Hepatocyte (in vitro differentiated cells): ENCODE measurements around the gene ARHGEF12. TPM values are rescaled to one million over a fixed set of nuclear protein-coding genes. Genes with fewer than 3 reads are reported as not detected.

Source experiments
- DNase-seq: peaks from one replicate; pipeline ENCODE4 v3.0.0-alpha.2; 2016; ENCODE audit warnings: low spot score
- H2AFZ ChIP-seq: fragments of 200-600 bp; sonication (generic); 2 replicates; pipeline ENCODE4 v1.6.0; 2016; ENCODE audit warnings: antibody characterized with exemption, mild to moderate bottlenecking
- H3K27ac ChIP-seq: fragments of 200-600 bp; sonication (generic); 2 replicates; pipeline ENCODE4 v1.5.1; 2016; ENCODE audit warnings: mild to moderate bottlenecking
- H3K27me3 ChIP-seq: fragments of 200-600 bp; sonication (generic); 2 replicates; pipeline ENCODE4 v1.6.1; 2016
- H3K36me3 ChIP-seq: fragments of 200-600 bp; sonication (generic); replicated peaks from 2 replicates; pipeline ENCODE4 v1.5.1; 2016; ENCODE audit warnings: low read depth; ENCODE audit not compliant: insufficient read depth
- H3K4me1 ChIP-seq: fragments of 200-600 bp; sonication (generic); 2 replicates; pipeline ENCODE4 v1.5.1; 2016; ENCODE audit warnings: mild to moderate bottlenecking, moderate library complexity; ENCODE audit not compliant: insufficient read depth
- H3K4me2 ChIP-seq: fragments of 200-600 bp; sonication (generic); 2 replicates; pipeline ENCODE4 v1.6.0; 2016
- H3K4me3 ChIP-seq: fragments of 200-600 bp; sonication (generic); 2 replicates; pipeline ENCODE4 v1.5.1; 2016; ENCODE audit warnings: mild to moderate bottlenecking
- H3K79me2 ChIP-seq: fragments of 200-600 bp; sonication (generic); 2 replicates; pipeline ENCODE4 v1.6.0; 2017; ENCODE audit warnings: mild to moderate bottlenecking
- H3K9me2 ChIP-seq: fragments of 200-600 bp; sonication (generic); replicated peaks from 2 replicates; pipeline ENCODE4 v1.6.0; 2017; ENCODE audit warnings: mild to moderate bottlenecking; ENCODE audit not compliant: insufficient read depth
- H3K9me3 ChIP-seq: fragments of 200-600 bp; sonication (generic); 2 replicates; pipeline ENCODE4 v1.5.1; 2016; ENCODE audit warnings: low read depth, mild to moderate bottlenecking
- H4K20me1 ChIP-seq: fragments of 200-600 bp; sonication (generic); 2 replicates; pipeline ENCODE4 v1.6.0; 2016; ENCODE audit warnings: mild to moderate bottlenecking; ENCODE audit not compliant: insufficient read depth, poor library complexity, severe bottlenecking
- CTCF ChIP-seq: fragments of 200-600 bp; sonication (generic); IDR thresholded peaks from 2 replicates; pipeline ENCODE4 v1.5.1; 2016; ENCODE audit warnings: antibody characterized with exemption, mild to moderate bottlenecking; ENCODE audit not compliant: poor library complexity
- EZH2 ChIP-seq: fragments of 200-600 bp; sonication (generic); IDR thresholded peaks from 2 replicates; pipeline ENCODE4 v1.6.1; 2016; ENCODE audit warnings: antibody characterized with exemption, mild to moderate bottlenecking, borderline replicate concordance
- EZH2phosphoT487 ChIP-seq: fragments of 200-600 bp; sonication (generic); IDR thresholded peaks from one replicate; pipeline ENCODE4 v1.6.1; 2018; ENCODE audit warnings: antibody characterized with exemption, mild to moderate bottlenecking, low read depth, moderate library complexity; ENCODE audit not compliant: unreplicated experiment, severe bottlenecking
- WGBS: methylation state at CpG from one replicate; pipeline ENCODE4 v1.1.6; 2016; ENCODE audit warnings: low lambda C conversion rate; ENCODE audit errors: missing lambda C conversion rate; 5-methylcytosine and 5-hydroxymethylcytosine counted together
- polyA plus RNA-seq: library from polyadenylated mRNA; unstranded; fragments of >200 nt; fragmentation: Nextera tagmentation; extraction: Ambion mirVana; gene quantifications from 2 replicates; pipeline ENCODE4 v1.2.1, GENCODE V29; 2016
- small RNA-seq: library from RNA; depleted of rRNA; stranded (forward); fragments of <200 nt; gene quantifications from one replicate; pipeline ENCODE3, GENCODE V24; 2014
- total RNA-seq: library from RNA; depleted of rRNA; stranded (reverse); fragments of >200 nt; gene quantifications from 2 replicates; pipeline ENCODE4 v1.2.3, GENCODE V29; 2014

ARHGEF12 gene
- total and polyA plus RNA-seq, 2 experiments from 2014 or later: 21.2 to 75.1 TPM

DNA sequence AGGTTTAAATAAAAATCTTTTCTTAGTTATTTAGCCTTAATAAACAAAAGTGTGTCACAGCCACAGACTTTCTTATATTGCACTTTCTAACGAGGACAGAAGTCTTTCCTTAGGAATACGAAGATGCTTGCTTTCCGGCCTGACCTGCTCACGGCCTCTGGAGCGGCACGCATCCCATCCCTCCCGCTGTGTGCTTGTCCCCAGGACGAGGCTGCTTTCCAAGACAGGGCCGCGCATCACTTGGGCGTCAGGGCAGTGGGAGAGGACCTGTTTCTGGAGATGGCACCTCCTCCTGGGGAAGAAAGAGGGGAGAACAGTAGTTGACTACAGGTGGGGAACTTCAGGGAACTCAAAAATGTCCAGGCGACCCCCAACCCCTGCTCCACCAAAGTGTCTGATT, 201.8 kb downstream of the ARHGEF12 start:
- Histone ChIP-seq H3K4me2 (no peak overlapping the region), H3K79me2 (no peaks in the 10 kb centered on the region), H2AFZ (no peak overlapping the region), H3K27ac (no peak overlapping the region), H3K9me2 (no peaks in the 10 kb centered on the region), H3K36me3 (no peaks in the 10 kb centered on the region), H3K9me3 (no peaks in the 10 kb centered on the region), H3K4me1 (peaks cover 10% of the 10 kb centered on the region), H3K4me3 (no peak overlapping the region), H3K27me3 (no peaks in the 10 kb centered on the region), H4K20me1 (no peaks in the 10 kb centered on the region)
- DNase-seq: no peak
- TF ChIP-seq EZH2 (no peak), EZH2phosphoT487 (no peak), CTCF (no peak)
- WGBS: 92% methylated on average over 12 of the region's 12 CpGs

- Histone ChIP-seq H3K4me3 (no peak overlapping the region), H3K4me1 (peaks cover 10% of the 10 kb centered on the region), H4K20me1 (no peaks in the 10 kb centered on the region), H3K9me3 (no peaks in the 10 kb centered on the region), H3K36me3 (no peaks in the 10 kb centered on the region), H3K4me2 (no peak overlapping the region), H2AFZ (no peak overlapping the region), H3K27ac (no peak overlapping the region), H3K27me3 (no peaks in the 10 kb centered on the region), H3K79me2 (no peaks in the 10 kb centered on the region), H3K9me2 (no peaks in the 10 kb centered on the region)
- WGBS: 100% methylated on average over 2 of the region's 2 CpGs
- TF ChIP-seq CTCF (no peak), EZH2phosphoT487 (no peak), EZH2 (no peak)
- no peak for DNase-seq
These were observed 202.5 kb downstream of the ARHGEF12 start for GRCh38 chr11:120538707-120539106.

Small RNA genes within 50 kb of the gene (small RNA-seq; reads per million reads assigned to genes)
- gene RF00100: 1,681 reads per million, percentile 99 among the genes with 10 or more reads in this experiment

Other genes starting within 250 kb of the ARHGEF12 start
- 7.7 and 11.2 TPM in 2 replicates for gene TRIM29, start 198.3 kb upstream of the ARHGEF12 start, total RNA-seq
- gene TRIM29, start 198.3 kb upstream of the ARHGEF12 start, polyA plus RNA-seq: 8.5 and 9.4 TPM in 2 replicates
- gene OAF, start 125.4 kb upstream of the ARHGEF12 start, total RNA-seq: 63.9 and 72.4 TPM in 2 replicates
- 73.0 and 102 TPM in 2 replicates for gene OAF, start 125.4 kb upstream of the ARHGEF12 start, polyA plus RNA-seq
- gene POU2F3, start 96.3 kb upstream of the ARHGEF12 start, total RNA-seq: 0.24 TPM in 1 of 2 replicates, not detected in the other
- gene POU2F3, start 96.3 kb upstream of the ARHGEF12 start, polyA plus RNA-seq: 0.21 TPM in 1 of 2 replicates, not detected in the other
- 9.0 and 10.7 TPM in 2 replicates for gene TLCD5, start 11.1 kb upstream of the ARHGEF12 start, total RNA-seq
- gene TLCD5, start 11.1 kb upstream of the ARHGEF12 start, polyA plus RNA-seq: 8.7 and 10.3 TPM in 2 replicates
- gene GRIK4, start 175.3 kb downstream of the ARHGEF12 start, total RNA-seq: 1.5 and 1.6 TPM in 2 replicates
- 0.95 and 2.3 TPM in 2 replicates for gene GRIK4, start 175.3 kb downstream of the ARHGEF12 start, polyA plus RNA-seq